Head of caudate nucleus (tissue), 42 donors: ENCODE results near the gene ZNF655.
"Not testable (repeated sequence)": the region's sequence is repeated elsewhere in the genome, so short reads cannot be mapped to it uniquely, and the experiment has no call there.

Experiments
- DNase-seq, 42 donors: peaks; one replicate each; pipeline versions ENCODE4 v3.0.0 to v3.0.0-alpha.2; 2020 to 2021; ENCODE audit warnings: mixed read lengths in 7 of 42
- intact Hi-C: fragments of 100-400 bp; cut with DNase I; formaldehyde crosslinking; loops from one replicate; pipeline ENCODE4 v1.15.0; 2022

The ZNF655 gene

DNA sequence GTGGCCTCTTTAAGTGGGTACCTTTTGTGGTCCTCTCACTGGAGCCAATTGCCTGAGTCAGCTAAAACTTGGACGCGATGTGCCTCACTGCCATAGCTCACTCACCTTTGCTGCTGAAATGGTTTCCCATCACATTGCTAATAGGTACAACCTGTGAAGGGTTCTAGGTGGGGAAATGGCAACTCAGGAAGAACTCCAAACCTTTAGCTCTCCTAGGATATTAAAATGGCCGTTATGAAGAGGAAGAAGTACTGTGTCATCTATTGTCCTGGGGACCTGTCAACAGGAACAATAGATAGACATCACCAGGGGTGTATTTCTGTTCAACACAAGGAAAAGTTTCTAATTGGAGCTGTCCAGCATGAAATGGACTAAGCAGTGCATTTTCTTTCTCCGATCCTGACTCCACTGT is 1.2 kb upstream of the ZNF655 start:
- intact Hi-C loops = loop anchor here (5.0 to 10.0 kb wide), 3 partner anchors 55 to 152 kb away; partner anchors contain the start of genes BUD31, PDAP1, ZKSCAN5 and ZNF394

DNA sequence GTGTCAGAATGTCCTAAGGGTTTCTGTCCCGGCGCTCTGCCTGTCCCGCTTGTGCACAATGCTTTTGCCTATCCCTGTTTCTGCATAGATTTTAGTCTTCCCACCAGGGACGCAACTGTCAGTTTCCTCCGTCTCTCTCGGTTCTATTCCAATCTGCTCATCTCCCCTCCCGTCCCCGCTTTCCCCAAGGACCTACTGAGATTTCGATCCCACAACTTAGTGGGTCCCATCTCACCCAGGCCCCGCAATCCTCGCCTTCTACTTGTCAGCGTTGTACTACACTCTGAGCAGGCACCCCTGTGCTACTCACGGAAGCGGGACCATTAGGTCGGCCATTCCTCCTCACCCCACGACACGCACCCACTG is 519 bp upstream of the ZNF655 start:
- DNase-seq = peak in 1 of 42 donors; percentile 62
- intact Hi-C loops = loop anchor here (5.0 to 10.0 kb wide), 3 partner anchors 56 to 153 kb away; partner anchors contain the start of genes BUD31, PDAP1, ZKSCAN5 and ZNF394

More for the DNA sequence above, 1.2 kb upstream of the ZNF655 start:
- DNase-seq = no peak

DNA sequence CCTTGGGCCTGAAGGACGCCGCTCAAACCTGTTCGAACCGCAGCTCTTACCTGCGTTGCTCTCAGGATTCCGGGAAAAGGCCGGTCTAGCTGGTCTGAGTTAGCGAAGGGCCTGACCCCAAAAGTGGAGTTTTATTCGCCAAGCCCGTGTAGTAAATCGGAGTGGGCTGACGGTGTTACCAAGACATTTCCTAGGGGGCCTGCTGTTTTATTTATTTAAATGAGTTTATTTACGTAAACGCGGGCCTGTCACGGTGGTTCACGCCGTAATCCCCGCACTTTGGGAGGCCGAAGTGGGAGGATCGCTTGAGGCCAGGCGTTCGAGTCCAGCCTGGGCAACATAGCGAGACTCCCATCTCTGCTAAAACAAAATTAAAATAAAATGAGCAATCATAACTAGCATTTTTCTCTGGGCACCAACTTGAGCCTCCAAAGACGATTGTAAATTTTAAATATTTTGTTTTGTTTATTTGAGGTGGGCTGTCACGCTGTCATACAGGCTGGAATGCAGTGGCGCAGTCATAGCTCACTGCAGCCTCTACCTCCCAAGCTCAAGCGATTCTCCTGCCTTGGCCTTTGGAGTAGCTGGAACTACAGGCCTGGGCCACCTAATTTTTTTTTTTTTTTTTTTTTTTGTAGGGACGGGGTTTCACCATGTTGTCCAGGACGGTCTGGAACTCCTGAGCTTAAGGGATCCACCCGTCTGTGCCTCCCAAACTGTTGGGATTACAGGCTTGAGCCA is 903 bp downstream of the ZNF655 start:
- intact Hi-C loops = loop anchor here (5.0 to 10.0 kb wide), 3 partner anchors 57 to 155 kb away; partner anchors contain the start of genes BUD31, PDAP1, ZKSCAN5 and ZNF394
- peak in 1 of 42 donors; percentile 16 for DNase-seq

DNA sequence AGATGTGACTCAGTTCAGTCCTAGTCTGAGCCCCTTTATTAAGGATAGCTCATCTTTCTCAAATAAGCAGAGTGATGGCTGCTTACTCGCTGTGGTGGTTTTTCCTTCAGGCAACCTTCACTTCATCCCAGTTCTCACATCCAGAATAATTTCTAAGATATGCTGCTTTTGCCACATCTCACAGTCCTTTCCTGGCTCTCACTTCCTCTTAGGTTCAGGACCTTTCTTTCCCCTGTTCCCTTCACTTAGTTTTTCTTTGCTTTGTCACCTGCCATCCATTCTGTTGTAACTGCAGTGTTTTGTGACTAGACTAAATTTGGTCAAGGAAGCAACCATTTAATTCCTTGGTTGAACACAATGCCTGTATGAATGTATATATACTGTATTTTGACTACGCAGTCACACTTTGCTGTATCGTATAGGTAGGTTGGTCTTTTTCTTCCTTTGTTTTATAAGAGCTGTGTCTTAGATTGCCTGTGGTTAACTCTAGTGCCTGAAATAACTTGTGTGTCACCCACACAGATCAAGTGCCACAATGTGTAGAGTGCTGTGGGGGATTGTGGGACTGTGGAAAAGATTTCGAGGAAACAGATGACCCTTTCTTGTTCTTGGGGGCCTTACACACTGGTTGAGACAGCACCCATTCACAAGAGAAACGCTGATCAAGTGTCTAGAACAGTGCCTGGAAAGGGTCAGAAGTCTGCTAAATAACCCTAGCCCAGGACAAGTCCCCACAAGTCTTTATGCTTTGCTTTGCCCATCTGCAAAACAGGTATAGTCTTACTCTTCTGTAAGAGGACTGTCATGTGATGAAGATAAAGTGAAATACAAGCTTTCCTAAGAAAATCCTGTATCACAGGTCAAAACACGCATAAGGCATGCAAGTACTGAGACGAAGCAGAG is 2.6 kb downstream of the ZNF655 start:
- intact Hi-C loops = no loop called here
- DNase-seq = no peak

DNA sequence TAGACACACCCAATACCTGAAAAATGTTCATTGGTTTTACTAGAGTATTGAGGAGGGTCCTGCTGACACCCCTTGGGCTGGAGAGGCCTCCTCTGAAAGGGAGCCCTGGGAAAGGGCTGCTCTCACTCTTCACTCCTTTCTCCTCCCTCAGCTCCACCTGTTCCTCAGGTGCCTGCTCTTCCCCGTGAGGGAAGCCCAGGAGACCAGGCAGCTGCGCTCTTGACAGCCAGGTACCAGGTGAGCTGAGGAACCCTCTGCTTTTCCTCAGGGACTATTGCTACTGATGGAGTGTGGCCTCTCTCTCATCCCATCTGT is 3.3 kb downstream of the ZNF655 start:
- DNase-seq = no peak
- intact Hi-C loops = no loop called here

DNA sequence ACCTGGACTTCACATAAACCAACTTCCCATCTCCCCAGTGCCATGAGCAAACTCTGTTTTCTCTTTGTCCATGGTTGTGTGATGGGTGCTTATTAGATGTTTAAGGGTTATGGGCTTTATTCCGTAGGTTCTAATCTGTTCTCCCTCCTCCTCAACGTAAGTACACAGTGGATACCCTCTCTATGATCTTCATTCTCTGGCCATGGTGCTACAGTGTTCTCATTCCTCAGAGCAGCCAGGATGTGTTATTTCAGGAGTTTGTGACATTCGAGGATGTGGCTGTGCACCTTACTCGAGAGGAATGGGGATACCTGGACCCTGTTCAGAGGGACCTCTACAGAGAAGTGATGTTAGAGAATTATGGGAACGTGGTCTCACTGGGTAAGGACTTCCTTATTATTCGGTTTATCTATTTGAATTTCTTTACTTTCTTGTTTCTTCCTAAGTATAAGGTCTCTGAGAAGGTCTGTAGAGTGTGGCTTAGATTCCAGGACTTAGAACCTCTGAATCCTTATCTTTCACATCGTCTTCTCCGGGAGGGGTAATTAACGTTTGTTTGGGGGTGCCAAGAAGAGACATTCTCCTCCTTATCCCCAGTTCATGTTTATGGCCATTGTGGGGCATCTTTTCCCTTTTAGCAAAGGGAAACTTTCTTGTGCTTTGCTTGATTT is 3.8 kb downstream of the ZNF655 start:
- intact Hi-C loops = no loop called here

DNA sequence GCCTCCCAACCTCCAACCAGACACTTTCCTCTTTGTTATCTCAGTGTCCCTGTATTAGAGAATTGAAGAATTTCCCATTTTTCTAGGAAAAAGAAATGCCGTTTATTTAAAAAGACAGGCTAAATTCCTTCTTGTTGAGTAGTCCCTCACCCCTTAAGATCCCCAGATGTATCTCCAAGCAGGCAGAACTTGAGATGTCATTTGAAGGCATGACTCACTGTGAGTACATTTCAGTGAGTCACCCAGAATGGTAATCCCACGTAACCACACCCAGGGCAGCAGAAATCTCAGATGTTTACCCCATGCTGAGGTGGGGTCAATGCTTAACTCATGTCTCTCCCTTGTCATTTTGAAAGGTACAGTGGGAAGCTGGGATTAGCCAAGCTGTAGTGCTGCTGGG is 4.4 kb downstream of the ZNF655 start:
- intact Hi-C loops = no loop called here
- DNase-seq = peak in 31 of 42 donors; percentile 9 to 86 (median 53)

More for the DNA sequence above, 3.8 kb downstream of the ZNF655 start:
- DNase-seq = no peak

DNA sequence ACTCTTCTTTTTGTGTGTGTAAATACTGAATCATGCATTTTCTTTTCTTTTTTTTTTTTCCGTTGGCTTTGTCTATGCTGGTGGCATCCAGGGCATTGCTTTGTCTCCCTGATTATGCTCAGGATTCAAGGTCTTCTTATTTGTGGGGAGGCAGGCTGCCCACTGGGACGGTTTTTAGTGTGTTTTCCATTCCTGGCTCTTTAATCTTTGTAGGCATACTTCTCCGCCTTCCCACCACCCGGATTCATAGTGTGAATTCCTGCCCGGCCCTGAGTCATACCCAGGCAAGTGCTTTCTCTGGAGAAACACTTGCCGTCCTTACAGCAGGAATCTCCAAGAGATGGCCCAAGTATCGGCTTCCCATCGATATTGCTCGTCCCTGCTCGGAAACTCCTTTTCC is 5.2 kb downstream of the ZNF655 start:
- DNase-seq = peak in 17 of 42 donors; percentile 11 to 62 (median 31)
- intact Hi-C loops = no loop called here

DNA sequence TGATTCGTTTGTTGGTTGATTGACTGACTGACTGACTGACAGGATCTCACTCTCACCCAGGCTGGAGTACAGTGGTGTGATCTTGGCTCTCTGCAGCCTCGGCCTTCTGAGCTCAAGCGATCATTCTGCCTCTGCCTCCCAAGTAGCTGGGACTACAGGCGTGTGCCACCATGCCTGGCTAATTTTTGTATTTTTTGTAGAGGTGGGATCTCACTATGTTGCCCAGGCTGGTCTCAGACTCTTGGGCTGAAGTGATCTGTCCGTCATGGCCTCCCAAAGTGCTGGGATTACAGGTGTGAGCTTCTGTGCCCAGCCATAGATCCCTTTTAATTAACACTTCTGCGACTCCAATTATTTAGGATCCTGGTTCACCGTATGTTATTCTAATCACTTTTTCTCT is 10.3 kb downstream of the ZNF655 start:
- intact Hi-C loops, DNase-seq: not testable (repeated sequence)

DNA sequence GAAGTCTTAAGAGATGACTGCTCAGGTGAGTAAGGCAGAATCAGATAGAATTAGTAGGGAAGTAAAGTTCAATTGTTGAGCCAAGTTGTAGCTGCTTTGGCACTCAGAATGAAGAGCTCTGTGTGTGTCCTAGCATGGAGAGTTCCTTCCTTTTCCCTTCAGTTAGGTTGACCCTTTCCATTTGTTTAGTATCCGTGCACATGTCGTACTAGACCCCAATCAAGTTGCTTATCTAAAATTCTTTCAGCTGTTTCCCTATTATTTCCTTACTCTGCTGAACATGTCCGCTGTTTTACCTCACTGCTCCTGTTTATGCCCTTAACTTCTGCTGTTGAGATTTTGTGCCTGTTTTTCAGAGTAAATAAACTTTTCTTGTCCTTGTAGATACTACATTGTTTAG is 13.3 kb downstream of the ZNF655 start:
- DNase-seq = no peak
- intact Hi-C loops = no loop called here

DNA sequence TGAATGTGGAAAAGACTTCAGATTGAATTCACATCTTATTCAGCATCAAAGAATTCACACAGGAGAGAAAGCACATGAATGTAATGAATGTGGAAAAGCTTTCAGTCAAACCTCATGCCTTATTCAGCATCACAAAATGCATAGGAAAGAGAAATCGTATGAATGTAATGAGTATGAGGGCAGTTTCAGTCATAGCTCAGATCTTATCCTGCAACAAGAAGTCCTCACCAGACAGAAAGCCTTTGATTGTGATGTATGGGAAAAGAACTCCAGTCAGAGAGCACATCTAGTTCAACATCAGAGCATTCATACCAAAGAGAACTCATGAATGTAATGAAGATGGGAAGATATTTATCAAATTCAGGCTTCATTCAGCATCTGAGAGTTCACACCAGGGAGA is 14.8 kb downstream of the ZNF655 start:
- intact Hi-C loops = no loop called here

DNA sequence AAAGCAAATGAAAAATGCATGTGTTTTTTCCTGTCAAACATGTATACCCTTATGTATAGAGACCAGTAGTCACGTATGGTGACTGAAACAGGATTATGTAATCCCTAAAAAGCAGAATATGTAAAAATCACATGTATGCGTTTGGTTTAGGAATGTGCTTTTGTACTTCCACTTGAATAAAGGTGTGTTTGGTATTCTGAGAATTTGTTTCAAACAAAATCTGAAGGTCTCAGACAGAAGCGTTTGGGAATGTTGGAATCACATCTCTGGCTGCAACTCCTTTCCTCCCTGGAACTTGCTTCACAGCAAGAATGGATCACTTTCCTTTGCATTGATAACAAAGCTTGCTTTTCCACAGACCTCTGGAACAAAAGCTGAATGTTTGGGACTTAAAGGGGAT is 17.8 kb downstream of the ZNF655 start:
- no peak for DNase-seq
- intact Hi-C loops = no loop called here

More for the DNA sequence above, 14.8 kb downstream of the ZNF655 start:
- no peak for DNase-seq

DNA sequence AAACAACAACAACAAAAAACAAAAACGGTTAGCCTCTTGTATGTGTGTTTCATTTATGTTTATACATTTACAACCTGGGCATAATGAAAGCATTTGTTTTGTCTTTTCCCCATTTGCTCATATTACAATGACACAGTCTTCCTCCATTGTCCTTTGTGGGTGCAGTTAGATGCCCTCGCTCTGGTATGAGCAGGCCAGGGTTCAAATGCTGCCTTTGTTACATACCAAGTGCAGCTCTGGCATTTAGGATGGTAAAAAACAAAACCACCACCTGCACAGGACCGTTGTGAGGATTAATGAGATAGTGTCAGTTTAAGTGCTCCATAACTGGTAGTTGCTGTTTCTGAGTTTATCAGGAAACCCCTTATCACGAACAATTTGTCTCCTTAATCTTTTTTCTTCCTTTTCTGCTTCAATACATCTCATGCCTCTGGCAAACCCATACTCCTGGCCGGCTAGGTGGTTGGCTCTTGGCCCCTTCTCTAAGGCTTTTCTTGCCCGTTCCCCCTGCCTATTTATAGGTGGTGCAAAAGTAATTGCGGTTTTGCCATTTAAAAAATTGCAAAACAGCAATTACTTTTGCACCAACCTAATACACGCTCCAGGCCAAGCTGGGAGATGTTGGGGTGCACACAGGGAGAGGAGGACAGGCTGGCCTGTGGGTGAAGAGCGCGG is 21.0 kb downstream of the ZNF655 start:
- no peak for DNase-seq
- intact Hi-C loops = no loop called here

DNA sequence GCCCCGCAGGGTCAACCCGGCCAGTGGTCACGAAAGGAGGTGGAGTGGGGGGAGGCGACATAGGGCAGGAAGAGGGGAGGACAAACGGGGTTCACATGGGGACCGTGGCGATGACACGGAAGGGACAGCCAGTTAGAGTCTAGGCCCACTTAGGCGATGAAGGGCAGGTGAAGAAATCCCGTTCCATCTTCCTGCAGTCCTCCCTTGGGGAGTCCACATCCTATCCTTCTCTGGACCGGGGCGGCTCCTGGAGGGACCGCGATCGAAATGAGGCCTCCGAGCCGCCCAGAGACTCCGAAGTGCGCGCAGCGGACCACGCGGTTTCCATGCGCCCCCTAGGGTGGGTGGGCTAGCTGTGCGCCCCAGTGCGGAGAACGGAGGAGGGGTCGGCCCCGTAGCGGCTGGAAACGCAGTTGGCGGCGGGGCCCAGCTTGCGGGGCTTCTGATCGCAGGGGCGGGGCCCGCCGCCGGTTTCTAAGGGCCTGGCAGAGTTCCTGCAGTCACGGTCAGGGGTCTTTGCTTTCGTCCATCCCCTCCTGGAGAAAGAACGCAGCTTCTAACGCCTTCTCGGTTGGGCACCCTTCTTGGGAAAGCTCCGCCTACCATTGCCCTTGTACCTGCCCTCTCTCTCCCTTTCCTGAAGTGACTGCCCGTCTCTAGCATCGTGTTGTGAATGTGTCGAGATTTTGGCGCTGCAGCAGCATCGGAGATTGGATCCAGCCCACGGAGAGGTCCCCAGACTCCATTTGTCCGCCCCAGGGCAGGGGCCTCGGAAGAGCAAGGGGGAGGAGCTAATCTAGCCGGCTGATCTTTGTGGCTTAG is 21.7 kb downstream of the ZNF655 start:
- peak in 38 of 42 donors; percentile 21 to 78 (median 58) for DNase-seq
- intact Hi-C loops = no loop called here

DNA sequence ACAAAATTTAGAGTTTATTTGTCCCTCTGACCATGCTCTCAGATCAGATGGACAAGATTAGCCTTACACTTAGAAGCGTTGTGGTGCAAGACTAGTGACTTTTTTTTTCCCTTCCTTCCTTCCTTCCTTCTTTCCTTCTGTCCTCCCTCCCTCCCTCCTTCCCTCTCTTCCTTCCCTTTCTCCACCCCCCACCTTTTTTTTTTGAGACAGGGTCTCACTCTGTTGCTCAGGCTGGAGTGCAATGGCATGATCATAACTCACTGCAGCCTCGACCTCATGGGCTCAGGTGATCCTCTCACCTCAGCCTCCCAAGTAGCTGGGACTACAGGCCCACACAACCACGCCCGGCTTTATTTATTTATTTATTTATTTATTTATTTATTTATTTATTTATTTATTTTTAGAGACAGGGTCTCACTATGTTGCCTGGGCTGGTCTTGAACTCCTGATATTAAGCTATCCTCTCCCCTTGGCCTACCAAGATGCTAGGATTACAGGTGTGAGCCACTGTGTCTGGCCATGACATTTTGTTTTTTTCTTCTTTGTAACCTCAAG is 22.4 kb downstream of the ZNF655 start:
- intact Hi-C loops, DNase-seq: not testable (repeated sequence)

DNA sequence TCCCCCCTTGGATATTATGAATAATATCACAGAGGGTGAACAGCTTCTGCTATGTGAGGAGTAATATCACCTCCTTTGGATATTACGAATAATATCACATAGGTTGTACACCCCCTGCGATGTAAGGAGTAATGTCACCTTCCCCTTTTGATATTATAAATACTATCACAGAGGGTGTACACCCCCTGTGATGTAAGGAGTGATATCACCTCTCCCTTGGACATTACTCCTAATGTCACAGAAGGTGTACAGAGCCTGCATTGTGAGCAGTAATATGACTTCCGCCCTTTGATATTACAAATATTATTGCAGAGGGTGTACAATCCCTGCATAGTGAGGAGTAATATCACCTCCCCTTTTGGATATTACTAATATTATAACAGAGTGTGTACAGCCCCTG is 30.4 kb downstream of the ZNF655 start:
- DNase-seq = no peak
- intact Hi-C loops = no loop called here

DNA sequence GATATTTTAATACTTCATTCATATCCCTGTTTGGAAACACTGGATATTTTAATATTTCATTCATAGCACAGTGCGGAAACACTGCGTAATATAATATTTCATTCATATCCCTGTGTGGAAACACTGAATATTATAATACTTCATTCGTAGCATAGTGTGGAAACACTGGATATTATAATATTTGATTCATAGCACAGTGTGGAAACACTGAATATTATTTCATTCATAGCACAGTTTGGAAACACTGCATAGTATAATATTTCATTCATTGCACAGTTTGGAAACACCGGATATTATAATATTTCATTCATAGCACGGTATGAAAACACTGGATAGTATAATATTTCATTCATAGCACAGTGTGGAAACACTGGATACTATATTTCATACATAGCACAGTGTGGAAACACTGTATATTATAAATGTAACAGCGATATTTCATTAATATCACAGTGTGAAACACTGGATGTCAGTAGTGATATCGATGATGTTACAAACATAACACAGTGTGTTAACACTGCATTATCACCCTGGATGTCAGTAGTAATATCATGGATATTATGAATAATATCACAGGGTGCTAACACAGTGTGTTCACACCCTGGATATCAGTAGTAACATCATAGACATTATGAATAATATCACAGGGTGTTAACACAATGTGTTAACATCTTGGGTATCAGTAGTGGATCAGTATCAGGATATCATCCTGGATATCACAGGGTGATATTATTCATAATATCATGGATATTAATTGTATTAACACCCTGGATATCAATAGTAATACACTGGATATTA is 36.7 kb downstream of the ZNF655 start:
- DNase-seq = no peak
- intact Hi-C loops = no loop called here
